CD4-positive, alpha-beta T cell treated with Interleukin-17A for 1 hour (primary cell): ENCODE results near the gene GLI1.
"Not testable (repeated sequence)": the region's sequence is repeated elsewhere in the genome, so short reads cannot be mapped to it uniquely, and the experiment has no call there.

Source experiments
- DNase-seq: peaks from one replicate; pipeline ENCODE4 v3.0.0-alpha.2; 2020

GLI1 gene

GRCh38 chr12:57441846-57442427, 17.6 kb upstream of the GLI1 start:
- no peak for DNase-seq

DNA sequence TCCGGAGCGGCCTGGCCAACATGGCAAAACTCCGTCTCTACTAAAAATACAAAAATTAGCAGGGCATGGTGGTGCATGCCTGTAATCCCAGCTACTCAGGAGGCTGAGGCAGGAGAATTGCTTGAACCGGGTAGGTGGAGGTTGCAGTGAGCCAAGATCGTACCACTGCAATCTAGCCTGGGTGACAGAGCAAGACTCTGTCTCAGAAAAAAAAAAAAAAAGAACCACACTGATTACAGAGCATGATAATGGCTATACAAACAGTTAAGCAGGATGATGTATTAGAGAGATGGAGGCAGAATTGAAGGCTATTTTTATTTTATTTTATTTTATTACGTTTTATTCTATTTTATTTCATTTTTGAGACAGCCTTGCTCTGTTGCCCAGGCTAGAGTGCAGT, 15.2 kb upstream of the GLI1 start:
- not testable (repeated sequence) for DNase-seq

GRCh38 chr12:57444744-57445143, 14.8 kb upstream of the GLI1 start:
- no peak for DNase-seq

DNA sequence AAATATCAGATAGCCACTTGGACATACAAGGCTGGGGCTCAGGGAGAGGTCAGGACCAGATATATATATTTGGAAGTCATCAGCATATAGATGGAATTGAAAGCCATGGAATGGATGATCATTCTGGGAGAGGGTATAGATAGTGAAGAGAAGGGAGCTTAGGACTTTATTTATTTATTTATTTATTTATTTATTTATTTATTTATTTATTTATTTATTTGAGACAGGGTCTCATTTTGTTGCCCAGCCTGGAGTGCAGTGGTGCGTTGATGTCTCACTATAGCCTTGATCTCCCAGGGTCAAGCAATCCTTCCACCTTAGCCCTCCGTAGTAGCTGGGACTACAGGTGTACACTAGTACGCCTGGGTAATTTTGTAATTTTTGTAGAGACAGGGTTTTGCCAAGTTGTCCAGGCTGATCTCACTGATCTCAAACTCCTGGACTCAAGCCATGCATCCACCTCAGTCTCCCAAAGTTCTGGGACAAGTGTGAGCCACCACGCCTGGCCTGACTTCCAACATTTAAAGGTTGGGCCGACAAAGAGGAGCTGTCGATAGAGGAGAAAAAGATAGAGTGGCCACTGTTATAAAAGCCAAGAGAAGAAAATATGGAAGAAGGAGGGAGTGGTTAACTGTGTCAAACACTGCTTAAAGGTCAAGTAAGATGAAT, 13.2 kb upstream of the GLI1 start:
- no peak for DNase-seq

DNA sequence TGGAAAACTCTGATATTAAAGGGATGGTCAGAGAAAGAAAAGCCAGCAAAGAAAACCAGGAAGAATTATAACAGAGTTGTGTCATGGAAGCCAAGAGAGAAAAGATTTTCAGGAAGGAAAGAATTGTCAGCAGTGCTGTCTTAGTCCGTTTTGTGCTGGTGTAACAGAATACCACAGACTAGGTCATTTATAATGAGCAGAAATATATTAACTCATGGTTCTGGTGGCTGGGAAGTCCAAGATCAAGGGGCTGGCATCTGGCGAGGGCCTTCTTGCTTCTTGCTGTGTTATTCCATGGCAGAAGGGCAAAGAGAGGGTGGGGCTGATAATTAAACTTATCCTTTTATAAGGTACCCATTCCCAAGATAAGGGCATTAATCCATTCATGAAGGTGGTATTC, 10.9 kb upstream of the GLI1 start:
- no peak for DNase-seq

DNA sequence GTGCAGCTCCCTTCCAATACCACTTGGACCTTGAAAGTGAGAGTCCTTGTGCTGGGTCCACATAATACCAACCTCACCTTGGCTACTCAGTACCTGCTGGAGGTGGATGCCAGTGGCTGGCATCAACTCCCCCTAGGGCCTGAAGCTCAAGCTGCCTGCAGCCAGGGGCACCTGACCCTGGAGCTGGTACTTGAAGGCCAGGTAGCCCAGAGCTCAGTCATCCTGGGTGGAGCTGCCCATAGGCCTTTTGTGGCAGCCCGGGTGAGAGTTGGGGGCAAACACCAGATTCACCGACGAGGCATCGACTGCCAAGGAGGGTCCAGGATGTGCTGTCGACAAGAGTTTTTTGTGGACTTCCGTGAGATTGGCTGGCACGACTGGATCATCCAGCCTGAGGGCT, 10.2 kb upstream of the GLI1 start:
- DNase-seq: no peak

GRCh38 chr12:57450057-57450456, 9.5 kb upstream of the GLI1 start:
- DNase-seq: no peak

GRCh38 chr12:57451233-57451778, 8.3 kb upstream of the GLI1 start:
- no peak for DNase-seq

GRCh38 chr12:57452181-57452936, 7.2 kb upstream of the GLI1 start:
- DNase-seq: no peak

DNA sequence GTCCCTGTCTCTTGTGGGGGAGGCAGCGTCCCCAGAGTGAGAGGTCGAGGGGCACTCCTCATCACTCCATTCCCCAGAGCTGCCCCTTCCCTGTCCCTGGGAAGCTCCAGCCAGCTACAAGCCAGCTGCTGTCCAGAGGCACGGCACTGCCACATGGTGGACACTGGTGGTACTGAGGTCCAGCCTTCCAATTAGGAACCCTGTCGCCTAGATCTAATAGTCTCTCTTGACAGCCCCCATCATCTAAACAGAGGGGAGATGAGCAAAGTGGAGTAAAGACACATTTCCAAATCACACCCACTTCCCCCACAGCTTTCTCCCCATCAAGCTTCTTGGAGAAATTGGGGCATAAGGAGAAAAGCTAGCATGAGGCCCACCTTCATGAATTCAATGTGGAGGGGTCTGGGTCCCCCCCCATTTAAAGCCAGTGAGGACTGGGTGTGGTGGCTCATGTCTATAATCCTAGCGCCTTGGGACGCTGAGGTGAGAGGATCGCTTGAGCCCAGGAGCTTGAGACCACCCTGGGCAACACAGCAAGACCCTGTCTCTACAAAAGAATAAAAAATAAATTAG, 6.6 kb upstream of the GLI1 start:
- DNase-seq: no peak

DNA sequence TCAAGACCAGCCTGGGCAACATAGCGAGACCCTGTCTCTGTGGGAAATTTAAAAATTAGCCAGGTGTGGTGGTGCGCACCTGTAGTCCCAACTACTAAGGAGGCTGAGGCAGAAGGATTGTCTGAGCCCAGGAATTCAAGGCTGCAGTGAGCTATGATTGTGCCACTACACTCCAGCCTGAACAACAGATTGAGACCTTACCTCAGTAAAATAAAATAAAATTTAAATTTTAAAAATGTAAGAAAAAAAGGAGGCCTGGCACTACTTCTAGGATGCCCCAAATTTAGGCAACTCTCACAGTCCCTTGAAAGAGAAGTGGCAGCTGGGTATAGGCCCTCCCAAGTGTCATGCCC, 5.4 kb upstream of the GLI1 start:
- DNase-seq: no peak

- no peak for DNase-seq
Observed at GRCh38 chr12:57454566-57455373, 4.8 kb upstream of the GLI1 start, which contains the start of gene INHBE. INHBE (plus strand) TSS chr12:57455307; CDS start chr12:57455537, 230 bp downstream.

- no peak for DNase-seq
Observed at GRCh38 chr12:57455374-57456144, 4.0 kb upstream of the GLI1 start.

DNA sequence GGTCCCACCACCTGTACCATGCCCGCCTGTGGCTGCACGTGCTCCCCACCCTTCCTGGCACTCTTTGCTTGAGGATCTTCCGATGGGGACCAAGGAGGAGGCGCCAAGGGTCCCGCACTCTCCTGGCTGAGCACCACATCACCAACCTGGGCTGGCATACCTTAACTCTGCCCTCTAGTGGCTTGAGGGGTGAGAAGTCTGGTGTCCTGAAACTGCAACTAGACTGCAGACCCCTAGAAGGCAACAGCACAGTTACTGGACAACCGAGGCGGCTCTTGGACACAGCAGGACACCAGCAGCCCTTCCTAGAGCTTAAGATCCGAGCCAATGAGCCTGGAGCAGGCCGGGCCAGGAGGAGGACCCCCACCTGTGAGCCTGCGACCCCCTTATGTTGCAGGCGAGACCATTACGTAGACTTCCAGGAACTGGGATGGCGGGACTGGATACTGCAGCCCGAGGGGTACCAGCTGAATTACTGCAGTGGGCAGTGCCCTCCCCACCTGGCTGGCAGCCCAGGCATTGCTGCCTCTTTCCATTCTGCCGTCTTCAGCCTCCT, 3.4 kb upstream of the GLI1 start:
- peak; percentile 69 for DNase-seq

GRCh38 chr12:57456737-57457490, 2.7 kb upstream of the GLI1 start:
- DNase-seq: no peak

DNA sequence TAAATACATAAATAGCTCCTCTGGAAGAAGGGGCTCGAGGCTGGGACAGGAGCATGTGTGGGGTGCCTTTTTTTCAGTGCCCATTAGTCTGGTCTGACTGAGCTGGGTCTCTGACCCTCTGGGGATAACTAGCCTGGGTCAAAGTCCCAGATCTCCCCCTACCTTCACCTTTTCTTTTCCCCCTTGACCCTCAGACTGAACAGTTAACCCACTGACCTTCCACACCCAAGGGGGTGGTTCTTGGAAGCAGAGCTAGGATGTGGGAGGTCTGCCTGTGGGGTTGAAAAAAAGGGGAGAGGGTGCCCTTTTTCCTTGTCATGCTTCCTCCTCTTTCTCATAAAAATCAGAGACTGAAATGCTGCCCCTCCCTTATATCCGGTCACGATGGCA, 925 bp upstream of the GLI1 start:
- no peak for DNase-seq

GRCh38 chr12:57459055-57459749, 383 bp upstream of the GLI1 start:
- peak; percentile 96 for DNase-seq

GRCh38 chr12:57460468-57460784, 841 bp downstream of the GLI1 start:
- DNase-seq: no peak

- DNase-seq: no peak
Observed at GRCh38 chr12:57460841-57461275, 1.3 kb downstream of the GLI1 start.

DNA sequence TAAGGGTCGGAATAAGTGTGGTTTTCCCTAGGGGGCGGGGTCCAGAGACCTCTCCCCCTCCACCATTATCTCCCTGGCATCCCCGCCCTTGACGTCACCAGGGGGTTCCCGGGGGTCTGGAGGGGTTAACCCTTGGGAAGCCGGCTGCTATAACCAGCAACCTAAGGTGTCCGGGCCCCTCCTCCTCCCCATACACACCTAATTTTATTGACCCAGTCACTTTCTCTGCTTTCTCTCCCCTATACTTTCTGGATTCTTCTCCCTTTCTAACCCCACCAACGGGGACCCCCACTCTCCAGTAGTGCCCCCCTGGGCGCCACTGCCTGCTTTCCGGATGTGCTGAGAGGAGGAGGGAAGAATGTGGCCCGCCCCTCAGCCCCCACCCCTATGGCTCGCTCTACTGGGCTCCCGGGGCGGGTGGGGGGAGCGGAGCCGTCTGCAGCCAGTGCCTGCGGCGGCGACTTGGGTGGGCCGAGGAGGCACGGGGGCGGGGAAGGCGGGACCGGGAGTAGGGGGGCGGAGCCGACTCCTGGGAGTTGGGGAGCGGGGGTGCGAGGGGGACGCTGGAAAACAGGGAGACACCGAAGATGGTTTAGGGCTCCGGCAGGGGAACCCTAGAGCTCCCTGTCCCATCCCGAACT, 1.8 kb downstream of the GLI1 start:
- peak; percentile 43 for DNase-seq
